ENCODE measurements around the gene OPRD1. TPM values are rescaled to one million over a fixed set of nuclear protein-coding genes. Genes with fewer than 3 reads are reported as not detected.
"Not testable (repeated sequence)": the region's sequence is repeated elsewhere in the genome, so short reads cannot be mapped to it uniquely, and the experiment has no call there.

OPRD1 gene
- not detected for total RNA-seq

- Mint-ChIP-seq H3K36me3 (ENCODE audit: insufficient read depth) (no peaks in the 10 kb centered on the region), H3K9me3 (no peaks in the 10 kb centered on the region), H3K4me1 (ENCODE audit: low read depth) (peaks cover 5% of the 10 kb centered on the region), H3K4me3 (no peak within 1 kb of the TSS), H3K27me3 (ENCODE audit: low read depth) (peaks cover 52% of the 10 kb centered on the region)
- DNase-seq (no peak), ATAC-seq (peak; percentile 26 to 48)
These were observed at the start of gene OPRD1 for GRCh38 chr1:28811766-28812668. Gene OPRD1, plus strand, starts transcription at chr1:28812170. Its CDS starts 214 bp downstream, at chr1:28812384.

DNA sequence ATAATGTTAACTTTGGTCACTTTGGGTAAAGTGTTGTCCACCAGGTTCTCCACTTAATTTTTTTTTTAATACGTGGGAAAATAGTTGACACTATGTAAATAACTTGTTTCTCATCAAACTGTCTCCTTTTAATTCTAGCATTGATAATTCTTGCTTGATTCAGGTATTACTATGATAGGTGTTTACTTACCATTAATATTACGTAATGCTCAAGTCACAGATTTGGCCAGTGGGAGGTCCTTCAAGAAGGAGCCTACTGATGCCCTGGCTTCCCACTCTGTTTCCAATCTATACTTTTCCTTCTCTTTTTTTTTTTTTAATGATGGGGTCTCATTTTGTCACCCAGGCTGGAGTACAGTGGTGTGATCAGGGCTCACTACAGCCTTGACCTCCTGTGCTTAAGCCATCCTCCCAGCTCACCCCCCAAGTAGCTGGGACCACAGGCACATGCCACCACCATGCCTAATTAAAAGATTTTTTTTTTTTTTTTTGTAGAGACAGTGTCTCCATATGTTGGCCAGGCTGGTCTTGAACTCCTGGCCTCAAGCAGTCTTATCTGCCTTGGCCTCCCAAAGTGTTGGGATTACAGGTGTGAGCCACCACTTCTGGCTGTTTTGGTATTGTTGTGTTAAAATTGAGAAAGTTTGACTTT lies 45.3 kb upstream of the OPRD1 start:
- H3K4me1 Mint-ChIP-seq (ENCODE audit: low read depth), result peaks cover 23% of the 10 kb centered on the region
- no peaks in the 10 kb centered on the region for H3K9me3 Mint-ChIP-seq
- H3K4me3 Mint-ChIP-seq, result no peak overlapping the region
- peaks cover 18% of the 10 kb centered on the region for H3K36me3 Mint-ChIP-seq (ENCODE audit: insufficient read depth)
- DNase-seq (no peak), ATAC-seq (no peak)
- no peaks in the 10 kb centered on the region for H3K27me3 Mint-ChIP-seq (ENCODE audit: low read depth)

- ATAC-seq (no peak), DNase-seq (no peak)
- Mint-ChIP-seq H3K9me3 (no peaks in the 10 kb centered on the region), H3K4me3 (no peak overlapping the region), H3K36me3 (ENCODE audit: insufficient read depth) (peaks cover 13% of the 10 kb centered on the region), H3K4me1 (ENCODE audit: low read depth) (peaks cover 18% of the 10 kb centered on the region), H3K27me3 (ENCODE audit: low read depth) (no peaks in the 10 kb centered on the region)
These were observed 41.3 kb upstream of the OPRD1 start for GRCh38 chr1:28770601-28771165.

DNA sequence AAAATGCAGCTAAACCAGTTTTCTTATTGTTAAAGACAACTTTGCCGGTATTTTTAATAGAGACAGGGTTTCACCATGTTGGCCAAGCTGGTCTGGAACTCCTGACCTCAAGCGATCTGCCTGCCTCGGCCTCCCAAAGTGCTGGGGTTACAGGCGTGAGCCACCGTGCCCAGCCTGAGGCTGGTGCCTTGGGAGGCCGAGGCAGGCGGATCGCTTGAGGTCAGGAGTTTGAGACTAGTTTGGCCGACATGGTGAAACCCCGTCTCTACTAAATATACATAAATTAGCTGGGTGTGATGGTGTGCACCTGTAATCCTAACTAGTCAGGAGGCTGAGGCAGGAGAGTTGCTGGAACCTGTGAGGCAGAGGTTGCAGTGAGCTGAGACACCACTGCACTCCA lies 40.0 kb upstream of the OPRD1 start:
- ATAC-seq; H3K27me3 Mint-ChIP-seq (ENCODE audit: low read depth); DNase-seq; H3K4me3 Mint-ChIP-seq; H3K36me3 Mint-ChIP-seq (ENCODE audit: insufficient read depth); H3K9me3 Mint-ChIP-seq: not testable (repeated sequence)
- H3K4me1 Mint-ChIP-seq (ENCODE audit: low read depth), result peaks cover 12% of the 10 kb centered on the region

DNA sequence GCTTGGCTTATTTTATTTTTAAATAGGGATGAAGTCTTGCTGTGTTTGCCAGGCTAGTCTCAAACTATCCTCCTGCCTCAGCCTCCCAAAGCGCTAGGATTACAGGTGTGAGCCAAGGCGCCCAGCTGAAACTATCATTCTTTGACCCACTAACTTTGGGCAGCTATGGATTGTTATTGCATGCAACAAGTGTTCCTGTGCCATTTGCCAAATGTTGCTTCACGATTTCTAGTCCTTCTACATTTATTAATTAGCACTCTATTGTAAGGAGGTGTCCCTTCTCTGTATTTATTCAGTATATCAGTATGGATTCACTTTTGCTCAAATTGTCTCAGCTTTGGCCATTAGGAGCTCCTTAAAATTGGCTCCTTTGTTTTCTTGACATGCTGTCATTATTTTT lies 38.9 kb upstream of the OPRD1 start:
- H3K36me3 Mint-ChIP-seq (ENCODE audit: insufficient read depth), result peaks cover 9% of the 10 kb centered on the region
- no peak for ATAC-seq
- H3K4me1 Mint-ChIP-seq (ENCODE audit: low read depth), result peaks cover 11% of the 10 kb centered on the region
- no peak for DNase-seq
- H3K4me3 Mint-ChIP-seq, result no peak overlapping the region
- no peaks in the 10 kb centered on the region for H3K9me3 Mint-ChIP-seq
- H3K27me3 Mint-ChIP-seq (ENCODE audit: low read depth), result no peaks in the 10 kb centered on the region

- Mint-ChIP-seq H3K4me1 (ENCODE audit: low read depth) (peaks cover 8% of the 10 kb centered on the region), H3K36me3 (ENCODE audit: insufficient read depth) (no peaks in the 10 kb centered on the region), H3K4me3 (peak overlapping the region; percentile 69), H3K9me3 (no peaks in the 10 kb centered on the region), H3K27me3 (ENCODE audit: low read depth) (no peaks in the 10 kb centered on the region)
- ATAC-seq (peak; percentile 90 to 93), DNase-seq (peak; percentile 41)
These were observed 36.6 kb upstream of the OPRD1 start for GRCh38 chr1:28775121-28775942.

GRCh38 chr1:28776341-28776740 lies 35.6 kb upstream of the OPRD1 start:
- Mint-ChIP-seq H3K4me1 (ENCODE audit: low read depth) (peaks cover 8% of the 10 kb centered on the region), H3K27me3 (ENCODE audit: low read depth) (no peaks in the 10 kb centered on the region), H3K36me3 (ENCODE audit: insufficient read depth) (no peaks in the 10 kb centered on the region), H3K4me3 (no peak overlapping the region), H3K9me3 (no peaks in the 10 kb centered on the region)
- ATAC-seq, result no peak
- no peak for DNase-seq

- DNase-seq (no peak), ATAC-seq (no peak)
- no peaks in the 10 kb centered on the region for H3K9me3 Mint-ChIP-seq
- peaks cover 8% of the 10 kb centered on the region for H3K4me1 Mint-ChIP-seq (ENCODE audit: low read depth)
- H3K27me3 Mint-ChIP-seq (ENCODE audit: low read depth), result no peaks in the 10 kb centered on the region
- H3K36me3 Mint-ChIP-seq (ENCODE audit: insufficient read depth), result no peaks in the 10 kb centered on the region
- H3K4me3 Mint-ChIP-seq, result no peak overlapping the region
These were observed 33.9 kb upstream of the OPRD1 start for GRCh38 chr1:28778021-28778420.

DNA sequence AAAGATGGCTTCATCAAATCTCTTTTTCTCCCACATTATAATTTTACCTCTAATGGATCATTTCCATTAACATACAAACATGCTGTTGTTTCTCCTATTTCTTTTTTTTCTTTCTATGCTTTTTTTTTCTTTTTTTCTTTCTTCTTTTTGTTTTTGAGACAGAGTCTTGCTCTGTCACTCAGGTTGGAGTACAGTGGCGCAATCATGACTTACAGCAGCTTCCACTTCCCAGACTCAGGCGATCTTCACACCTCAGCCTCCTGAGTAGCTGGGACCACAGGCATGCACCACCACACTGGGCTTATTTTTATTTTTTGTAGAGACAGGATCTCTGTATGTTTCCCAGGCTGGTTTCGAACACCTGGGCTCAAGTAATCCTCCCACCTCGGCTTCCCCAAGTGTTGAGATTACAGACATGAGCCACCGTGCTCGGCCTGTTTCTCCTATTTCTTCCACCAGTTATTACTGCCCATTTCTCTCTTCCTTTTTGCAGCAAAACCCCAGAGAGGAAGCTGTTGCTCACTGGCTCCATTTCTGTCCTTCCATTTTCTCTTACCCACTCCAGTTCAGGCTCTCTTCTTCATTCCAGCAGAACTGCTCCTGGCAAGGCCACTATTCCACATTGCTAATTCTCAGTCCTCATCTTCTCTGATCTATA lies 32.1 kb upstream of the OPRD1 start:
- H3K27me3 Mint-ChIP-seq (ENCODE audit: low read depth), result no peaks in the 10 kb centered on the region
- H3K9me3 Mint-ChIP-seq, result no peaks in the 10 kb centered on the region
- H3K36me3 Mint-ChIP-seq (ENCODE audit: insufficient read depth), result no peaks in the 10 kb centered on the region
- H3K4me1 Mint-ChIP-seq (ENCODE audit: low read depth), result peaks cover 7% of the 10 kb centered on the region
- H3K4me3 Mint-ChIP-seq, result no peak overlapping the region
- no peak for ATAC-seq
- no peak for DNase-seq

- H3K27me3 Mint-ChIP-seq (ENCODE audit: low read depth), result peaks cover 3% of the 10 kb centered on the region
- no peak for ATAC-seq
- peaks cover 5% of the 10 kb centered on the region for H3K4me1 Mint-ChIP-seq (ENCODE audit: low read depth)
- H3K36me3 Mint-ChIP-seq (ENCODE audit: insufficient read depth), result no peaks in the 10 kb centered on the region
- H3K9me3 Mint-ChIP-seq, result no peaks in the 10 kb centered on the region
- H3K4me3 Mint-ChIP-seq, result no peak overlapping the region
- DNase-seq, result no peak
These were observed 30.7 kb upstream of the OPRD1 start for GRCh38 chr1:28781305-28781704.

GRCh38 chr1:28782011-28782410 lies 30.0 kb upstream of the OPRD1 start:
- Mint-ChIP-seq H3K4me3 (no peak overlapping the region), H3K36me3 (ENCODE audit: insufficient read depth) (no peaks in the 10 kb centered on the region), H3K4me1 (ENCODE audit: low read depth) (peaks cover 5% of the 10 kb centered on the region), H3K27me3 (ENCODE audit: low read depth) (peaks cover 3% of the 10 kb centered on the region), H3K9me3 (no peaks in the 10 kb centered on the region)
- DNase-seq (no peak), ATAC-seq (no peak)

DNA sequence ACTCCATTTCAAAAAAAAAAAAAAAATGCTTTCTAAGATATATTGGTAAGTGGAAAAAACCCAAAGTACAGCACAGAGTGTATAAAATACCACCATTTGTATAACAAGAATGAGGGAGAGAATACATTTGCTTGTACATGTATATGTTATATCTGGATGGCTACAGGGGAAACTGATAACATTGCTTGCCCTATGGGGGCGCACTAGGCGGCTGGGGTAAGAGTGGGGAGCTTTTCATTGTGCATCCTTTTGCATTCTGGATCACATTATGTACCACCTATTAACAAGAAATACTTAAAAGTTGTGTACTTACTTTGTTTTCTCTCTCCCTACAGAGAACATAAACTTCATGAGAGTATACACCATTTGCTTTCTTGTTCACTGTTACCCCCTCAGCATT lies 28.6 kb upstream of the OPRD1 start:
- no peaks in the 10 kb centered on the region for H3K36me3 Mint-ChIP-seq (ENCODE audit: insufficient read depth)
- ATAC-seq (no peak), DNase-seq (no peak)
- H3K27me3 Mint-ChIP-seq (ENCODE audit: low read depth), result peaks cover 4% of the 10 kb centered on the region
- no peaks in the 10 kb centered on the region for H3K9me3 Mint-ChIP-seq
- no peak overlapping the region for H3K4me3 Mint-ChIP-seq
- H3K4me1 Mint-ChIP-seq (ENCODE audit: low read depth), result peaks cover 5% of the 10 kb centered on the region

DNA sequence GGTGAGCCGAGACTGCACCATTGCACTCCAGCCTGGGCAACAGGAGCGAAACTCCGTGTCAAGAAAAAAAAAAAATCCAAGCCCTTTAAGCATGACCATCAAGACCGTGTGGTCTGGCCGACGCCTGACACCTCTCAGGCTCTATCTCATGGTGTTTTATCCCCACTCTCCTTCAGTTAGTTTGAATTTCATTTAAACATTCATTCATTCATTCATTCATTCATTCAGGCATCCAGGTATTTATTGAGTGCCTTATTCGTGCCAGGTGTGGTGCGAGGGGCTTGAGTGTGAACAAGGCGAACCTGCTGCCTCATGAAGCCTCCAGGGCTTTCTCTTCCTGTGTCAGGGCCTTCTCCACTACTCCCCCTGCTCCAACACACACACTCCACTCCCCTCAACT lies 22.6 kb upstream of the OPRD1 start:
- Mint-ChIP-seq H3K4me1 (ENCODE audit: low read depth) (peaks cover 5% of the 10 kb centered on the region), H3K27me3 (ENCODE audit: low read depth) (peaks cover 6% of the 10 kb centered on the region), H3K36me3 (ENCODE audit: insufficient read depth) (no peaks in the 10 kb centered on the region), H3K9me3 (no peaks in the 10 kb centered on the region), H3K4me3 (no peak overlapping the region)
- ATAC-seq (no peak), DNase-seq (no peak)

DNA sequence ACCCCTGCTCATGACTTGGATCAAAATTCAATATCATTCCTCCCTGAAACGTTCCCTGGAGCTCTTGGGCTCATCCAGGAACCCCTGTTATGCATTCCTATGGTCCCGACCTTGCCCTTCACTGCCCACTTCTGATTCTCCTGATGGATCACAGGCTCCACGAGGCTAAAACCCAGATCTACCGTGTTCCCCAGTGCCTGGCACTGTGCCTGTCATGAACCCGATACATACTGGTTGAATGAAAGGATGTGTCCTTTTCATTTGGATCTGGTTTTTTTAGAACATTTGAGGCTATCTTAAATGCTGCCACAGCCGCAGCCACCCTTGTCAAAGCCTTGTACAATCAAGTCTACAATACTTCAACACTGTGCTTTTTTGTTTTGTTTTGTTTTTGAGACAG lies 22.2 kb upstream of the OPRD1 start:
- H3K4me3 Mint-ChIP-seq, result no peak overlapping the region
- peaks cover 5% of the 10 kb centered on the region for H3K4me1 Mint-ChIP-seq (ENCODE audit: low read depth)
- DNase-seq (no peak), ATAC-seq (no peak)
- peaks cover 6% of the 10 kb centered on the region for H3K27me3 Mint-ChIP-seq (ENCODE audit: low read depth)
- H3K9me3 Mint-ChIP-seq, result no peaks in the 10 kb centered on the region
- no peaks in the 10 kb centered on the region for H3K36me3 Mint-ChIP-seq (ENCODE audit: insufficient read depth)
